Hypothalamus (tissue), 51 donors: ENCODE measurements around the gene DAB2.

ENCODE experiments used
- DNase-seq, 51 donors: peaks; one replicate each; lab custom pipeline; 2025; lab: John Stamatoyannopoulos, UW

Gene DAB2

GRCh38 chr5:39424736-39425637 is at the start of gene DAB2:
Gene DAB2, minus strand, starts transcription at chr5:39424980. Its CDS starts 30,660 bp downstream, at chr5:39394320.
- DNase-seq = peak in 49 of 51 donors; percentile 14 to 77 (median 58)

- DNase-seq = no peak
Observed at GRCh38 chr5:39473156-39473775, 48.5 kb upstream of the DAB2 start.

GRCh38 chr5:39471836-39472508 is 47.2 kb upstream of the DAB2 start:
- DNase-seq = no peak

- DNase-seq = no peak
Observed at GRCh38 chr5:39470811-39471210, 46.0 kb upstream of the DAB2 start.

- DNase-seq = no peak
Observed at GRCh38 chr5:39469777-39470415, 45.1 kb upstream of the DAB2 start.

- DNase-seq = no peak
Observed at GRCh38 chr5:39469176-39469575, 44.4 kb upstream of the DAB2 start.

GRCh38 chr5:39466846-39467245 is 42.1 kb upstream of the DAB2 start:
- no peak for DNase-seq

- no peak for DNase-seq
Observed at GRCh38 chr5:39465843-39466242, 41.1 kb upstream of the DAB2 start.

- no peak for DNase-seq
Observed at GRCh38 chr5:39465097-39465496, 40.3 kb upstream of the DAB2 start.

GRCh38 chr5:39464088-39464487 is 39.3 kb upstream of the DAB2 start:
- DNase-seq = no peak

- no peak for DNase-seq
Observed at GRCh38 chr5:39462211-39462610, 37.4 kb upstream of the DAB2 start.

GRCh38 chr5:39461007-39461682 is 36.4 kb upstream of the DAB2 start:
- peak in 7 of 51 donors; percentile 0 to 12 (median 5) for DNase-seq

- DNase-seq = no peak
Observed at GRCh38 chr5:39459907-39460306, 35.1 kb upstream of the DAB2 start.

GRCh38 chr5:39459071-39459470 is 34.3 kb upstream of the DAB2 start:
- DNase-seq = no peak

- no peak for DNase-seq
Observed at GRCh38 chr5:39455645-39456044, 30.9 kb upstream of the DAB2 start.

GRCh38 chr5:39453606-39454005 is 28.8 kb upstream of the DAB2 start:
- DNase-seq = no peak

GRCh38 chr5:39452846-39453245 is 28.1 kb upstream of the DAB2 start:
- no peak for DNase-seq

GRCh38 chr5:39451276-39451941 is 26.6 kb upstream of the DAB2 start:
- DNase-seq = no peak

- no peak for DNase-seq
Observed at GRCh38 chr5:39450487-39450886, 25.7 kb upstream of the DAB2 start.

- DNase-seq = no peak
Observed at GRCh38 chr5:39449591-39449990, 24.8 kb upstream of the DAB2 start.
